Gastrocnemius medialis (tissue), 4 donors: ENCODE results near the gene SRPK2. TPM values are rescaled to one million over a fixed set of nuclear protein-coding genes. Genes with fewer than 3 reads are reported as not detected.

ENCODE experiments used
- ATAC-seq, 2 donors: fragments of 150-250 bp; one replicate each; pipeline ENCODE4 v1.9.1; 2016
- DNase-seq, 2 donors: peaks; one replicate each; pipeline ENCODE4 v3.0.0-alpha.2; 2019
- H3K27ac ChIP-seq, 4 donors: fragments of 200-600 bp; sonication (generic); 1 replicate in 1 of 4; 2 replicates in 3 of 4; pipeline ENCODE4 v1.5.1; 2016 to 2018; ENCODE audit warnings: mild to moderate bottlenecking in 2 of 4, moderate library complexity in 1 of 4
- H3K27me3 ChIP-seq, 3 donors: fragments of 200-600 bp; sonication (generic) in 2 of 3; 1 replicate in 1 of 3; 2 replicates in 2 of 3; pipeline versions ENCODE4 v1.5.1 to v1.6.0; 2016 to 2019; ENCODE audit warnings: mild to moderate bottlenecking in 1 of 3, moderate library complexity in 1 of 3
- H3K36me3 ChIP-seq, 2 donors: fragments of 200-600 bp; sonication (generic) in 1 of 2; one replicate each; pipeline ENCODE4 v1.5.1; 2017 to 2018
- H3K4me1 ChIP-seq, 2 donors: fragments of 200-600 bp; sonication (generic) in 1 of 2; one replicate each; pipeline ENCODE4 v1.5.1; 2016 to 2017; ENCODE audit warnings: mild to moderate bottlenecking in 2 of 2
- H3K4me3 ChIP-seq, 4 donors: fragments of 200-600 bp; sonication (generic) in 3 of 4; 1 replicate in 1 of 4; 2 replicates in 3 of 4; pipeline ENCODE4 v1.5.1; 2016 to 2019; ENCODE audit warnings: mild to moderate bottlenecking in 2 of 4
- H3K9me3 ChIP-seq, 3 donors: fragments of 200-600 bp; sonication (generic) in 2 of 3; 1 replicate in 1 of 3; 2 replicates in 2 of 3; pipeline ENCODE4 v1.5.1; 2016 to 2019
- CTCF ChIP-seq, 5 experiments: fragments of 450-650 bp in 3 of 5; fragments of 200-600 bp in 2 of 5; sonication (generic) in 2 of 5; IDR thresholded peaks in 4 of 5; conservative IDR thresholded peaks in 1 of 5; 1 replicate in 4 of 5; 2 replicates in 1 of 5; pipeline ENCODE4 v1.5.1; 2016 to 2019; ENCODE audit warnings: antibody characterized with exemption in 5 of 5, mild to moderate bottlenecking in 3 of 5, moderate library complexity in 3 of 5
- POLR2A ChIP-seq, 2 donors: fragments of 450-650 bp; IDR thresholded peaks; one replicate each; pipeline ENCODE4 v1.6.1; 2017; ENCODE audit warnings: antibody characterized with exemption in 2 of 2, mild to moderate bottlenecking in 2 of 2, moderate library complexity in 2 of 2
- in situ Hi-C, 4 donors: fragments of 200-750 bp; cut with MboI; loops; one replicate each; pipeline versions ENCODE4 v1.15.0 to v1.8.0; 2017; ENCODE audit warnings: low sequenced_read_pairs in 4 of 4
- intact Hi-C: fragments of 100-400 bp; cut with DNase I; formaldehyde crosslinking; loops from one replicate; pipeline ENCODE4 v1.15.1; 2023; ENCODE audit warnings: low total_unique reads
- total RNA-seq, 4 donors: library from RNA; depleted of rRNA; stranded (reverse); fragments of >200 nt; gene quantifications; one replicate each; pipeline versions ENCODE4 v1.1.0 to v1.2.3, GENCODE V29; 2016

Gene SRPK2
- total RNA-seq, 4 donors from 2014 or later: 18.1 to 49.0 (median 21.3) TPM

GRCh38 chr7:105218939-105219770 lies 169.6 kb downstream of the SRPK2 start:
- in situ Hi-C loops (no loop called here), intact Hi-C loops (no loop called here)
- no peak overlapping the region for H3K4me3 ChIP-seq
- DNase-seq: no peak
- H3K27ac ChIP-seq: peak overlapping the region in 1 of 4 donors; percentile 1
- no peak for TF ChIP-seq POLR2A (IDR thresholded peaks at IDR 0.05)
- no peak for TF ChIP-seq CTCF (IDR thresholded peaks at IDR 0.05 in 4 of 5, conservative IDR thresholded peaks at IDR 0.05 in 1 of 5)
- no peaks in the 10 kb centered on the region for H3K36me3 ChIP-seq
- no peaks in the 10 kb centered on the region for H3K9me3 ChIP-seq
- peak; percentile 40 to 54 for ATAC-seq
- peaks cover 30 to 34% of the 10 kb centered on the region in 2 donors for H3K4me1 ChIP-seq
- no peaks in the 10 kb centered on the region for H3K27me3 ChIP-seq

- Histone ChIP-seq H3K27ac (no peak overlapping the region), H3K9me3 (no peaks in the 10 kb centered on the region), H3K4me3 (no peak overlapping the region), H3K36me3 (no peaks in the 10 kb centered on the region), H3K27me3 (no peaks in the 10 kb centered on the region), H3K4me1 (peaks cover 30 to 31% of the 10 kb centered on the region in 2 donors)
- in situ Hi-C loops: no loop called here
- DNase-seq: no peak
- no peak for ATAC-seq
- intact Hi-C loops: no loop called here
- no peak for TF ChIP-seq POLR2A (IDR thresholded peaks at IDR 0.05)
- TF ChIP-seq CTCF (IDR thresholded peaks at IDR 0.05 in 4 of 5, conservative IDR thresholded peaks at IDR 0.05 in 1 of 5): no peak
Observed at GRCh38 chr7:105218215-105218614, 170.5 kb downstream of the SRPK2 start.

- intact Hi-C loops: no loop called here
- Histone ChIP-seq H3K4me1 (peaks cover 16 to 19% of the 10 kb centered on the region in 2 donors), H3K27ac (no peak overlapping the region), H3K9me3 (no peaks in the 10 kb centered on the region), H3K4me3 (no peak overlapping the region), H3K27me3 (no peaks in the 10 kb centered on the region), H3K36me3 (no peaks in the 10 kb centered on the region)
- no peak for DNase-seq
- TF ChIP-seq CTCF (IDR thresholded peaks at IDR 0.05 in 4 of 5, conservative IDR thresholded peaks at IDR 0.05 in 1 of 5): no peak
- no peak for TF ChIP-seq POLR2A (IDR thresholded peaks at IDR 0.05)
- no peak for ATAC-seq
- in situ Hi-C loops: no loop called here
Observed at GRCh38 chr7:105216786-105217185, 171.9 kb downstream of the SRPK2 start.

- no peak for TF ChIP-seq CTCF (IDR thresholded peaks at IDR 0.05 in 4 of 5, conservative IDR thresholded peaks at IDR 0.05 in 1 of 5)
- intact Hi-C loops: no loop called here
- no peak for ATAC-seq
Observed at GRCh38 chr7:105215821-105216220, 172.9 kb downstream of the SRPK2 start.

More at GRCh38 chr7:105215821-105216220, 172.9 kb downstream of the SRPK2 start:
- no peaks in the 10 kb centered on the region for H3K9me3 ChIP-seq
- in situ Hi-C loops: no loop called here
- H3K36me3 ChIP-seq: no peaks in the 10 kb centered on the region
- no peaks in the 10 kb centered on the region for H3K27me3 ChIP-seq
- no peak overlapping the region for H3K27ac ChIP-seq
- no peak overlapping the region for H3K4me3 ChIP-seq
- H3K4me1 ChIP-seq: peaks cover 19 to 22% of the 10 kb centered on the region in 2 donors
- no peak for DNase-seq
